HL-60 (cell line): ENCODE measurements around the gene NUBP2.

Experiments used
- DNase-seq, 2 experiments: peaks; one replicate each; pipeline ENCODE4 v3.0.0-alpha.2; 2010 to 2020; ENCODE audit warnings: low read depth in 1 of 2, low spot score in 1 of 2
- H3K27ac ChIP-seq: fragments of 250-450 bp; sonication (Bioruptor Pico); replicated peaks from 2 replicates; pipeline ENCODE4 v1.5.1; 2020; ENCODE audit warnings: mild to moderate bottlenecking, moderate library complexity
- H3K27me3 ChIP-seq: fragments of 250-450 bp; sonication (Bioruptor Pico); 2 replicates; pipeline ENCODE4 v1.5.1; 2021; ENCODE audit warnings: mild to moderate bottlenecking, moderate library complexity; ENCODE audit not compliant: insufficient read depth, poor library complexity, severe bottlenecking
- H3K4me3 ChIP-seq: replicated peaks from 2 replicates; pipeline ENCODE4 v1.5.1; 2011; ENCODE audit warnings: mild to moderate bottlenecking, control low read depth, low read length; ENCODE audit not compliant: insufficient read depth
- CTCF ChIP-seq: IDR thresholded peaks from one replicate; pipeline ENCODE4 v1.5.1; 2011; ENCODE audit warnings: low read length, control low read depth, inconsistent platforms; ENCODE audit not compliant: insufficient read depth
- GABPA ChIP-seq: IDR thresholded peaks from 2 replicates; pipeline ENCODE4 v1.6.1; 2012; ENCODE audit warnings: low read depth
- POLR2AphosphoS5 ChIP-seq: IDR thresholded peaks from 2 replicates; pipeline ENCODE4 v1.6.1; 2012; ENCODE audit warnings: low read depth
- REST ChIP-seq: IDR thresholded peaks from 2 replicates; pipeline ENCODE4 v1.6.1; 2012; ENCODE audit warnings: low read depth; ENCODE audit not compliant: insufficient replicate concordance
- SPI1 ChIP-seq: IDR thresholded peaks from 2 replicates; pipeline ENCODE4 v1.6.1; 2012; ENCODE audit warnings: low read depth, mild to moderate bottlenecking, borderline replicate concordance

The NUBP2 gene

GRCh38 chr16:1800701-1801100 lies 17.9 kb downstream of the NUBP2 start:
- TF ChIP-seq SPI1 = no peak
- TF ChIP-seq GABPA = no peak
- TF ChIP-seq CTCF = no peak
- TF ChIP-seq POLR2AphosphoS5 = no peak
- TF ChIP-seq REST = no peak
- Histone ChIP-seq H3K27me3 (no peaks in the 10 kb centered on the region), H3K27ac (no peak overlapping the region), H3K4me3 (no peak overlapping the region)
- DNase-seq = no peak

GRCh38 chr16:1807626-1808025 lies 24.9 kb downstream of the NUBP2 start:
- no peak for DNase-seq
- H3K4me3 ChIP-seq = no peak overlapping the region
- H3K27me3 ChIP-seq = no peaks in the 10 kb centered on the region
- TF ChIP-seq REST = no peak
- no peak for TF ChIP-seq CTCF
- no peak overlapping the region for H3K27ac ChIP-seq

GRCh38 chr16:1808691-1809090 lies 25.9 kb downstream of the NUBP2 start:
- no peak for DNase-seq
- Histone ChIP-seq H3K4me3 (no peak overlapping the region), H3K27ac (no peak overlapping the region), H3K27me3 (no peaks in the 10 kb centered on the region)
- TF ChIP-seq GABPA (no peak), POLR2AphosphoS5 (no peak), CTCF (no peak), SPI1 (no peak), REST (no peak)
